GM19328 (cell line): ENCODE data around the gene STX7.

Experiments used
- ATAC-seq: cut with Tn5 transposase; IDR thresholded peaks from one replicate; pipeline ENCODE4 v1.9.1; 2021; ENCODE audit warnings: mild to moderate bottlenecking, moderate library complexity; ENCODE audit not compliant: unreplicated experiment

STX7 gene

DNA sequence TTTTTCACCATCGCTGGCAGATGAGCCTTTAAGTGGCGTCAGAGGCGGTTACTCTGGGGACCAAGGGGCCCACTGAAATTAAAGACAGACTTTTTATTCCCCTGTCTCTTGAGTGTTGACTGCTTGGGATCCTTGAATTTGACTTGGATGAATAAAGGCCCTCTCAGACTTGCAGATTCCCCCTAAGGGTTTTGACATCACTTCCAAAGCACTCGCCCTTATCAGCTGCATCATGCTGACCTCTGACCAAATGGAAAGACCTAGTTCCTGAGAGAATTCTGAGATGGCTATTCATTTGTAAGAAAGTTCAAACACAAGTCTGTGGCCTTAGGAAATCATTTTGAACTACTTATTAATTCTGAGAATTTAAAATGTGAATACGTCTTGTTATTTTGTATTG, 98.2 kb downstream of the STX7 start:
- ATAC-seq, result no peak

GRCh38 chr6:132414322-132414721, 98.6 kb downstream of the STX7 start:
- no peak for ATAC-seq

GRCh38 chr6:132413499-132413802, 99.5 kb downstream of the STX7 start:
- ATAC-seq, result no peak

GRCh38 chr6:132412656-132413498, 100.0 kb downstream of the STX7 start:
- no peak for ATAC-seq

- no peak for ATAC-seq
These were observed 101.6 kb downstream of the STX7 start for GRCh38 chr6:132411296-132411695.

- no peak for ATAC-seq
These were observed 102.1 kb downstream of the STX7 start for GRCh38 chr6:132410830-132411229.

DNA sequence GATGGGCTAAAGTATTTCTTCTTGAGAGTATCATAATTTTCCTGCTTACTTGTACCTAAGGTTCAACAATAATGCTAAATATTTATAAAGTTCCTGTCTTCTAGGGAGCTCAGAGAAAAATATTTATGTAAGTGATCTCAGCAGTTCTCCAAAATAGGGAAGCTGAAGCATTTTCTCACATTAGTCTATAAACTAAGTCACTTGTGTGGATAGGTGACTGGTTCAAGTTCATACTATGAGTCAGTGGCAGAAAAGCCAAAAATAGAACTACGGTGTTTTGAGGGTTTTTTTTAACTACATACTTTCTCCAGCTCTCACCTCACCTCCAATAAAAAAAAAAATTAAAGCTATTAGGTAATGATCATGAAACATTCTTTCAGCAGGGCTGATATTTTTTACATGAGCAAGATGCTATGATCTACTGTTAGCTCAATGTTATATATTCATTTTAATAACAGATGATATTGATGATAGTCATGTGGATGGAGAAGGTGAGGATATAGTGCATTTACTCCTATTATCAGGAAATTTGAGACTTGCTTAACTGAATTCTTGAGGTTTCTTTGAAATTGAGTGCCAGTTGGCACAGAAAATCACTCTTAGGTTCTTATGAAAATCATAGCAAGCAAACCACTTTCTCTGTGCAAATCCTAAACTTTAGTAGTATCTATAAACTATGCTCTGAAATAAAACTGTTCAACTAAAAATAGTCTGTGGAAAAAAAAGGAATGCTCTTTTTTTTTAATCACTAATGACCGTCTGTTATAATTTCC, 107.6 kb downstream of the STX7 start:
- no peak for ATAC-seq

- no peak for ATAC-seq
These were observed 108.2 kb downstream of the STX7 start for GRCh38 chr6:132404736-132405135.

DNA sequence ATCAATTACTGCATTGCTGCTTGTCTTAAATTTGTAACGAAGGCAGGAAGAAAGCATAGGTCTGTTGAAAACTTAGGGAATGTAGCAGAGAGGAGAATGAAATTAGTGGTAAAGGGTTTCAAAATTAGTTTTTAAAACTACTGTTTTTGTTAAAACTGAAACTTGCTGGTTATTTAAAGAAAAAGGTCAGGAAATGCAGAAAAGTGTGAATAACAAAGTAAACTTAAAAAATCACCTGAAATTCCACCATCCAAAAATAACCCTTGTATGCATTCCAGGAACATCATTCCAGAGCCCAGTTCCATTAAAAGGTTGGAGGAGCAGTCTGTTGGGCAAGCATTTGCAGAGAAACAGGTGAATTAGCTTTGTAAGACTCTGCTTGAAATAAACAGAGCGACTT, 108.6 kb downstream of the STX7 start:
- ATAC-seq, result no peak

- ATAC-seq, result no peak
These were observed 111.2 kb downstream of the STX7 start for GRCh38 chr6:132401618-132402285.

DNA sequence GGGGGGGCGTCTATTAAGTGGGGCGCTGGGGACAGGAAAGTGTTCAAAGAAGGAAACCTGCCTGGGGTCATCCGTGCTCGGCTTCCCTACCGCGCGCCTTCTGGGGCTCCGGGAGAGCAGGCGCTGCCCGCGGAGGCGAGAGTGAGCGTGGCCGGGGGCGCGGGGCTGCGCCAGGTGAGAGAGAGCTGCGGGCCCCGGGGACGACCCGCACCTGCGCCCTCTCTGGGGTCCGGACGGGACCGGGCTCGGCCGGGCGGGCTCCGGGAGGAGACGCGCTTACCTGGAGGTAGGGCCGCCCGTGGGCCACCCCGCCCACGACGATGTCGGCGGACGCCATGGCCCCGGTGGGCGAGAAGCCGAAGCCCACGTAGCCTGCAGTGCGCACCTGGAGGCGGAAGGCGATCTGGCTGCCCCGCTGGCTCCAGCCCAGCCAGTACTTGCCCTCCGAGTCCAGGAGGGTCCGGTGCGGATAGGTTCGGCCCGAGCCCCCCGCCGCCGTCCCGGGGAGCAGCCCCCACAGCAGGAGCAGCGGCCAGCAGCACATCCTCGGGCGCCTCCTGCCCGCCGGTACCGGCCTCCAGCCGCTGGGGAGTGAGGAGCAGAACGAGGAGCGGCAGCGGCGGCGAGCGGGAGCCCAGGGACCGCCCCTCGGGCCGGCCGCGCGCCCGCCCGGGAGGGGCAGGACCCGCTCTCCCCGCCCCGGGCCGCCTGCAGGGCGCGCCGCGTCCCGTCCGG, 111.9 kb downstream of the STX7 start, which contains the start of gene MOXD1:
Gene MOXD1 (minus strand): TSS at position 593 of the 735 bp plus-strand sequence. CDS start 49 bp downstream, at position 544.
- ATAC-seq, result peak; percentile 59

GRCh38 chr6:132400555-132400882, 112.4 kb downstream of the STX7 start:
- ATAC-seq, result no peak

DNA sequence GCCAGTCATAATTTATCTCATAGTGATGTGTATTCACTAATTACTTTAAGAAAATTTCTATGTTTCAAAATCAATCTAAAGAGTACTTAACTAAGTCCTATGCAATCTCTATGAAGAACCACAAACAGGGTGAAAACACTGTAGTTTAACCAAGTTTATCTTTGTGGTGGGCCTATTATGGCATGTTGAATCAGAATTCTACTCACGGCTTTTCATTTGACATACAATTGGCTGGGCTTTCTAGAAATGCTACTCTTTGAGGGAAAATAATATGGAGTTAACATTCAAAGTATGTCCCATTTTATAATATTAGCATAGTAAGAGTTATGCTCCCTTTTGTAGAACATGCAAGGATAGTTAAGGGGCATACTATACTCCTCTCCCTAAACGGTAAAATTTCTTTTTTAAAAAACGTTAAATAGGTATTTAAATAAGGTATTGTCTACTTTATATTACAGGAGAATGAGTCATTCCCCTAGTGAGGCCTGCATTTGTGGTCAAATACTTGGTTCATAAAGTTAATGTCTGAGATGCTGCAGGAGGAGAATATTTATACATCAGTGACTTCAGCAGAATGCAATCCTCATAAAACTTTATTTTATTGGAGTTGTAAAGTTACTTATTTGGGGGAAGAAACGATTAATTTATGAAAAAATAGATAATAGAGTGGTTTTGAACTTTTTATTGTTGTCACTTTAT, 113.4 kb downstream of the STX7 start:
- no peak for ATAC-seq
